ENCODE measurements around the gene CAMK2N1. TPM values are rescaled to one million over a fixed set of nuclear protein-coding genes. Genes with fewer than 3 reads are reported as not detected.
"Not testable (repeated sequence)": the region's sequence is repeated elsewhere in the genome, so short reads cannot be mapped to it uniquely, and the experiment has no call there.

Gene CAMK2N1
- total RNA-seq, 1 donor from 2014 or later: 11.3 TPM

DNA sequence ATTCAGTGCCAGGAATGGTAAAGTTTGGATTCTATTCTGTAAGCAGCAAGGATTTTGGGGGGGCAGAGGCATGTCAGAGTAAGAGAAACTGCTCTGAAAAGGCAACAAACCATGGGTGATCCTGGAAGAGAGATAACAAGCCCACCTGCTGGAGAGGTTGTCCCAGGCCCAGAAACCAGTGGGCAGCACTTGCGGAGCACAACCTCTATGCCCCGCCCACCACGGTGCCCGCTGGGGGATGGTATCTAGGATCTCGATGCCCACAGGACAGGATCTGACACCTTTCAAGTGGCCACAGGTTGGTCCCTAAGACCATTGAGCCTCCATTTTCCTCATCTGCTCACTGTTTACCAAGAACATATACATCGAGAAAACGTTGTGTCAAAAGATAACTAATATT lies 42.2 kb upstream of the CAMK2N1 start:
- no peaks in the 10 kb centered on the region for H3K36me3 ChIP-seq (ENCODE audit: control insufficient read depth, insufficient read depth, low read length)
- H3K27me3 ChIP-seq (ENCODE audit: control insufficient read depth, insufficient read depth, low read length): peaks cover 12% of the 10 kb centered on the region
- no peak overlapping the region for H3K4me3 ChIP-seq (ENCODE audit: low read depth, low read length)
- no peak for FAIRE-seq
- TF ChIP-seq, protein P1, sequence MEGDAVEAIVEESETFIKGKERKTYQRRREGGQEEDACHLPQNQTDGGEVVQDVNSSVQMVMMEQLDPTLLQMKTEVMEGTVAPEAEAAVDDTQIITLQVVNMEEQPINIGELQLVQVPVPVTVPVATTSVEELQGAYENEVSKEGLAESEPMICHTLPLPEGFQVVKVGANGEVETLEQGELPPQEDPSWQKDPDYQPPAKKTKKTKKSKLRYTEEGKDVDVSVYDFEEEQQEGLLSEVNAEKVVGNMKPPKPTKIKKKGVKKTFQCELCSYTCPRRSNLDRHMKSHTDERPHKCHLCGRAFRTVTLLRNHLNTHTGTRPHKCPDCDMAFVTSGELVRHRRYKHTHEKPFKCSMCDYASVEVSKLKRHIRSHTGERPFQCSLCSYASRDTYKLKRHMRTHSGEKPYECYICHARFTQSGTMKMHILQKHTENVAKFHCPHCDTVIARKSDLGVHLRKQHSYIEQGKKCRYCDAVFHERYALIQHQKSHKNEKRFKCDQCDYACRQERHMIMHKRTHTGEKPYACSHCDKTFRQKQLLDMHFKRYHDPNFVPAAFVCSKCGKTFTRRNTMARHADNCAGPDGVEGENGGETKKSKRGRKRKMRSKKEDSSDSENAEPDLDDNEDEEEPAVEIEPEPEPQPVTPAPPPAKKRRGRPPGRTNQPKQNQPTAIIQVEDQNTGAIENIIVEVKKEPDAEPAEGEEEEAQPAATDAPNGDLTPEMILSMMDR (IDR thresholded peaks at IDR 0.05; ENCODE audit: insufficient read depth, low read length, severe bottlenecking): no peak
- no peak for DNase-seq (ENCODE audit: low read depth)

DNA sequence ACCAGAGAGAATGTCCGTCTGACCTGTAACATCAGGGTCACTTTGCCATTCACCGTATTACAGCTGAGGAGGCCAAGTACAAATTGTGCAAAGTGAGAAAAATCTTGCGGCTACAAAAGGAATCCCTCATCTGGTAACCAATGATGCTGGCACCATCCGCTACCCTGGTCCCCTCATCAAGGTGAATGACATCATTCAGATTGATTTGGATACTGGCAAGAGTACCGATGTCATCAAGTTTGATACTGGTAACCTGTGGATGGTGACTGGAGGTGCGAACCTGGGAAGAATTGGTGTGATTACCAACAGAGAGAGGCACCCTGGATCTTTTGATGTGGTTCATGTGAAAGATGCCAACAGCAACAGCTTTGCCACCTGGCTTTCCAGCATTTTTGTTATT lies 40.3 kb upstream of the CAMK2N1 start:
- TF ChIP-seq, protein P1 (IDR thresholded peaks at IDR 0.05; ENCODE audit: insufficient read depth, low read length, severe bottlenecking): no peak
- FAIRE-seq (no peak), DNase-seq (ENCODE audit: low read depth) (no peak)
- Histone ChIP-seq H3K27me3 (ENCODE audit: control insufficient read depth, insufficient read depth, low read length) (peaks cover 8% of the 10 kb centered on the region), H3K4me3 (ENCODE audit: low read depth, low read length) (no peak overlapping the region), H3K36me3 (ENCODE audit: control insufficient read depth, insufficient read depth, low read length) (no peaks in the 10 kb centered on the region)

DNA sequence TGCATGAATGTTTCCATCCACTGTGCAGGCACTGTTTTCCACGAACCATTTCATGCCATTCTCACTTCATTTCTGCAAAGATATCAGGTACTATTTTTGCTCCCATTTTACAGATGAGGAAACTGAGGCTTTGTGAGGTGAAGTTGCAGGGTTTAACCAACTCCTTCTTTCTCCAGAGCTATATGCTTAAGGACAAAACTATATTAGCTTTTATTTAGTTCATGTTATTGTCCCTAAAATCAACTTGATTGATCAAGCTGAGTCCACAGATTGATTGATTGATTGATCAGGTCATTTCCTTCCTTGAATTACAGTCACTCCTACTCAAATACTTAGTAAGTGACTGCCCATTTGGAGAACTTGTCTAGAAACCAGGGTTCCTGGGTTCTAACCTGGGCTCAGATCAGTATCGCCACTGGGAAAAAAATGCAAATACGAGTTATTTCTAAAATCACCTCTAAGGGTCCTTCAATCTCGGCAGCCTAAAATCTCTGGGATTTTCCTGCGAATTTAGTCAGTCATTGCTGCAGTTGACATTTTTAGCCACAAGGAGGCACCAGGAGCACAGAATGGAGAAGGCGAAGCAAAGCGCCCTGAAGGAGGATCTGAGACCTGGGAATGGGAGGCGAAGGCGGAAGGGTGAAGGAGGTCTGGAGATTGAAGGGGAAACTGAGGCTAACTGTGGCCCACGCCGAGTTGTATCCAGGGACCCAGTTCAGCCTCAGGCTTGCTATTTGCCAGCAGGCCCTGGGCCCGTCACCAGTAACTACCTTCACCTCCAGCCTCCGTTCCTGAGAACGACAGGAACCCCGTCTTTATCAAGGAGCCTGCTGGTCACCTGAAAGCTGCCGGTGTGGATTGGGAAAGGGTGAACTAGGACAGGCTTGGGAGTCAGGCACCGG lies 36.2 kb upstream of the CAMK2N1 start:
- FAIRE-seq: no peak
- H3K4me3 ChIP-seq (ENCODE audit: low read depth, low read length): no peak overlapping the region

DNA sequence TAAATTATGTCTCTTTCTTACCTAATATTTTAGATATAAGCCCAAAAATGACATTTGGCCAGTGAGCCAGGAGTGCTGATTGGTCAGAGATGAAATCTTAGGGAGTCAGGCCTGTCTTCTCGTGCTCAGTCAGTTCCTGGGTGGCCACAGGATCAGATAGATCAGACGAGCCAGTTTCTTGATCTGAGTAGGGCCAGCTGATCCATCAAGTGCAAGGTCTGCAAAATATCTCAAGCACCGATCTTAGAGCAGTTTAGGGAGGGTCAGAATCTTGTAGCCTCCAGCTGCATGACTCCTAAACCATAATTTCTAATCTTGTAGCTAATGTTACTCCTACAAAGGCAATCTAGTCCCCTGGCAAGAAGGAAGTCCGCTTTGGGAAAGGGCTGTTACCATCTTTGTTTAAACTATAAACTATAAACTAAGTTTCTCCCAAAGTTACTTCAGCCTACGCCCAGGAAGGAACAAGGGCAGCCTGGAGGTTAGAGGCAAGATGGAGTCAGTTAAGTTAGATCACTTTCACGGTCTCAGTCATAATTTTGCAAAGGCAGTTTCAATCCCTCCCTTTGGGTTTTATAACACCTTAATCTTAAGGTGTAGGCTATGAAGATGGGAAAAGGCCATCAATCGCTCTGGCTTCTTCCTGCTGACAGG lies 33.7 kb upstream of the CAMK2N1 start:
- H3K4me3 ChIP-seq (ENCODE audit: low read depth, low read length); DNase-seq (ENCODE audit: low read depth); H3K36me3 ChIP-seq (ENCODE audit: control insufficient read depth, insufficient read depth, low read length); FAIRE-seq; H3K27me3 ChIP-seq (ENCODE audit: control insufficient read depth, insufficient read depth, low read length): not testable (repeated sequence)

More for the DNA sequence above, 36.2 kb upstream of the CAMK2N1 start:
- Histone ChIP-seq H3K36me3 (ENCODE audit: control insufficient read depth, insufficient read depth, low read length) (no peaks in the 10 kb centered on the region), H3K27me3 (ENCODE audit: control insufficient read depth, insufficient read depth, low read length) (peaks cover 1% of the 10 kb centered on the region)
- DNase-seq (ENCODE audit: low read depth): peak; percentile 73
- TF ChIP-seq, protein P1 (IDR thresholded peaks at IDR 0.05; ENCODE audit: insufficient read depth, low read length, severe bottlenecking): peak; percentile 80

DNA sequence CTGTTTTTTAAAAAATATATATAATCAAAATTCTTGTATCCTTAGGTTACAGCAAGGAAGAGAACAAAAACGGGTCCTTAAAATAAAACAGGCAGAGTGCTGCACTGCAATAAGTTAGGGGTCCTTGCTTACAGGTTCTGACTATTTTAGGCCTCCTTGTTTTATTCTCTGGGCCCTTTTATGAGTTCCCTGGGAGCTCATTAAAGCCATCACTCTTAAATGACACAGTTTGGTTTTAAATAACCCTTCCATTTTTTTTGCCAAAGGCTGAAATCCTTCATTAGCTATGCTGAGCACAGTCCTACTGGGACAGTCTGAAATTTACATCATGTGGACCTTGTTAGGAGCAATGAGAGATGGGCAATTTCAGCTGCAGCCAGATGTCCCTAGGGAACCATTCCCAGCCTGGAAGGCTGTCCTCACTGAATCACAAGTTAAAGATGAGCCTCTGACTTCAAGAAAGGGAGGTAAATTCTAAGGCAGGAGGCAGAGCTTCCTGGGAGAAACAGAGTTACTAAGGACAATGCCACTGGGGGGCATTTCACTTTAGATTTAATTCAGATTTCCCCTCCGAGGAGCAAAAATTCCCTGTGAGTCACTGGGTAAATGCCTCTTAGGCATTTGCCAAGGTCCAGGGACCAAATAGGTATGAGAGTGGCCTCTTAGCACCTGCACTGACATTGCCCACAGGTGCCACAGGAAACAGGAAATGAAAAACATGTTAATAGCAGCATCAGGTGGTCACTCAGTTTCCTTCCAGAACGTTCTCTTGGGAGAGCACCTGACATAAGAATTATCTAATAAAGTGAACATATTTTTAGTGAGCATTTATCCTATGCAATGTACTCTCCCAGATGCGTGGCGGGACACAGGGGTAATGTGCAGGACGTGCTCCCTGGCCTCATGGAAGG lies 25.8 kb upstream of the CAMK2N1 start:
- Histone ChIP-seq H3K27me3 (ENCODE audit: control insufficient read depth, insufficient read depth, low read length) (no peaks in the 10 kb centered on the region), H3K4me3 (ENCODE audit: low read depth, low read length) (no peak overlapping the region), H3K36me3 (ENCODE audit: control insufficient read depth, insufficient read depth, low read length) (no peaks in the 10 kb centered on the region)
- FAIRE-seq: no peak
- TF ChIP-seq, protein P1 (IDR thresholded peaks at IDR 0.05; ENCODE audit: insufficient read depth, low read length, severe bottlenecking): no peak
- peak; percentile 1 for DNase-seq (ENCODE audit: low read depth)

Data from bronchial epithelial cell (primary cell).